Measurements from ENCODE around the gene HIF1A. TPM values are rescaled to one million over a fixed set of nuclear protein-coding genes. Genes with fewer than 3 reads are reported as not detected.

The HIF1A gene
- total and polyA plus RNA-seq, 10 donors, result 34.6 to 312 (median 191) TPM

GRCh38 chr14:61699027-61699426 is 3.7 kb downstream of the HIF1A start:
- H3K4me1 ChIP-seq, result peaks cover 30 to 83% (median 74%) of the 10 kb centered on the region in 6 donors
- H3K27ac ChIP-seq, result peak overlapping the region in 7 of 8 donors; percentile 98 to 100 (median 99)
- no peak for TF ChIP-seq CTCF (IDR thresholded peaks at IDR 0.05 in 8 of 11, conservative IDR thresholded peaks at IDR 0.05 in 3 of 11)
- TF ChIP-seq POLR2A (IDR thresholded peaks at IDR 0.05), result no peak
- peak in 1 of 3 donors; percentile 18 for TF ChIP-seq POLR2AphosphoS5 (IDR thresholded peaks at IDR 0.05)
- DNase-seq, result no peak
- peak overlapping the region in 7 of 8 donors; percentile 69 to 92 (median 81) for H3K4me3 ChIP-seq
- intact Hi-C loops (cut with DNase I; ENCODE audit: low total_unique reads), result no loop called here
- no peaks in the 10 kb centered on the region for H3K9me3 ChIP-seq
- H3K36me3 ChIP-seq, result no peaks in the 10 kb centered on the region
- WGBS, 5 donors, result 38 to 62% (median 54%) methylated on average over 6 of the region's 6 CpGs
- no peaks in the 10 kb centered on the region for H3K27me3 ChIP-seq (replicated peaks in 1 of 7)

DNA sequence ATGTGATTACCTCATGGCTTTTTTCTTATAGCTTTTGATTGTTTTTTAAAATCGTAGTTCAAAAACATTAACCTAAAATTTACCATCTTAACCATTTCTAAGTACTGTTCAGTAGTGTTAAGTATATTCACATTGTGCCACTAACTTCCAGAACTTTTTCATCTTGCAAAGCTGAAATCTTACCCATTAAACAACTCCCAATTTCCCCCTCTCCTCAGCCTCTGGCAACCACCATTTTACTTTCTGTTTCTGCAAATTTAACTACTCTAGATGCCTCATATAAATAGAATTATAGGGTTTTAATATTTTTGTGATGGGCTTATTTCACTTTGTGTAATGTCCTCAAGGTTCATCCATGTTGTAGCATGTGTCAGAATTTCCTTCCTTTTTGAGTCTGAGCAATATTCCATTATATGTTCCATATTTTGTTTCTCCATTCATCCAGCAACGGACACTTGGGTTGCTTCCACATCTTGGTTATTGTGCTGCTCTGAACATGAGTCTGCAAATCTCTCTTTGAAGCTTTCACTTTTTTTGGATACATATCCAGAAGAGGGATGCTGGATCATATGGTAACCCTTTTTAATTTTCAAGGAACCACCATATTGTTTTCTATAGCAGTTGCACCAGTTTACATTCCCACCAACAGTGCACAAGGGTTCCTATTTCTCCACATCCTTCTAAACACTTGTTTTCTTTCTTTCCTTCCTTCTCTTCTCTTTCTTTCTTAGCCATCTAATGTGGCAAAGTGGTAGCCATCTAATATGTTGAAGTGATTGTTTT is 5.0 kb downstream of the HIF1A start:
- 61 to 74% (median 63%) methylated on average over 2 of the region's 2 CpGs for WGBS, 5 donors
- no peak for TF ChIP-seq POLR2AphosphoS5 (IDR thresholded peaks at IDR 0.05)
- TF ChIP-seq CTCF (IDR thresholded peaks at IDR 0.05 in 8 of 11, conservative IDR thresholded peaks at IDR 0.05 in 3 of 11), result no peak
- TF ChIP-seq POLR2A (IDR thresholded peaks at IDR 0.05), result no peak
- DNase-seq, result no peak
- H3K4me1 ChIP-seq, result peaks cover 34 to 88% (median 79%) of the 10 kb centered on the region in 6 donors
- H3K27me3 ChIP-seq (replicated peaks in 1 of 7), result no peaks in the 10 kb centered on the region
- intact Hi-C loops (cut with DNase I; ENCODE audit: low total_unique reads), result no loop called here
- H3K4me3 ChIP-seq, result peak overlapping the region in 2 of 8 donors; percentile 4 to 92
- peak overlapping the region in 4 of 8 donors; percentile 1 to 99 (median 10) for H3K27ac ChIP-seq
- no peaks in the 10 kb centered on the region for H3K9me3 ChIP-seq
- H3K36me3 ChIP-seq, result no peaks in the 10 kb centered on the region

- DNase-seq, result no peak
Observed at GRCh38 chr14:61701946-61702345, 6.6 kb downstream of the HIF1A start.

More at GRCh38 chr14:61701946-61702345, 6.6 kb downstream of the HIF1A start:
- Histone ChIP-seq H3K36me3 (no peaks in the 10 kb centered on the region), H3K9me3 (no peaks in the 10 kb centered on the region), H3K4me1 (peaks cover 42 to 100% (median 94%) of the 10 kb centered on the region in 6 donors), H3K27ac (peak overlapping the region in 2 of 8 donors; percentile 19 to 59), H3K4me3 (peak overlapping the region in 1 of 8 donors; percentile 18), H3K27me3 (replicated peaks in 1 of 7) (no peaks in the 10 kb centered on the region)
- WGBS, 5 donors, result 66 to 75% (median 68%) methylated on average over 7 of the region's 7 CpGs
- TF ChIP-seq POLR2AphosphoS5 (IDR thresholded peaks at IDR 0.05) (no peak), POLR2A (IDR thresholded peaks at IDR 0.05) (no peak), CTCF (IDR thresholded peaks at IDR 0.05 in 8 of 11, conservative IDR thresholded peaks at IDR 0.05 in 3 of 11) (no peak)
- intact Hi-C loops (cut with DNase I; ENCODE audit: low total_unique reads), result no loop called here

All from spleen (tissue), 11 donors.